LNCAP (cell line): ENCODE results near the gene ELF2.

Experiments used
- TF ChIP-seq, protein P1 (sequence below): fragments of 450-650 bp; IDR thresholded peaks from 2 replicates; pipeline ENCODE4 v1.5.1; 2017; ENCODE audit warnings: mild to moderate bottlenecking

Gene ELF2

DNA sequence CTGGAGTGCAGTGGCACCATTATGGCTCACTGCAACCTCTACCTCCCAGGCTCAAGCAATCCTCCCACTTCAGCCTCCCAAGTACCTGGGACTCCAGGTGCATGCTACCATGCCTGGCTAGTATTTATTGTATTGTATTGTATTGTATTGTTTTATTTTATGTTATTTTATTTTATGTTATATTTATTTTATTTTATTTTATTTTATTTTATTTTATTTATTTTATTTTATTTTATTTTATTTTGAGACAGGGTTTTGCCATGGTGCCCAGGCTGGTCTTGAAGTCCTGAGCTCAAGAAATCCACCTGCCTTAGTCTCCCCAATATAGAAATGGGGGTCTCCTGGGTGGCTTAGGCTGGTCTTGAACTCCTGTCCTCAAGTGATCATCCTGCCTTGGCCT, 42.6 kb downstream of the ELF2 start:
- TF ChIP-seq, protein P1, sequence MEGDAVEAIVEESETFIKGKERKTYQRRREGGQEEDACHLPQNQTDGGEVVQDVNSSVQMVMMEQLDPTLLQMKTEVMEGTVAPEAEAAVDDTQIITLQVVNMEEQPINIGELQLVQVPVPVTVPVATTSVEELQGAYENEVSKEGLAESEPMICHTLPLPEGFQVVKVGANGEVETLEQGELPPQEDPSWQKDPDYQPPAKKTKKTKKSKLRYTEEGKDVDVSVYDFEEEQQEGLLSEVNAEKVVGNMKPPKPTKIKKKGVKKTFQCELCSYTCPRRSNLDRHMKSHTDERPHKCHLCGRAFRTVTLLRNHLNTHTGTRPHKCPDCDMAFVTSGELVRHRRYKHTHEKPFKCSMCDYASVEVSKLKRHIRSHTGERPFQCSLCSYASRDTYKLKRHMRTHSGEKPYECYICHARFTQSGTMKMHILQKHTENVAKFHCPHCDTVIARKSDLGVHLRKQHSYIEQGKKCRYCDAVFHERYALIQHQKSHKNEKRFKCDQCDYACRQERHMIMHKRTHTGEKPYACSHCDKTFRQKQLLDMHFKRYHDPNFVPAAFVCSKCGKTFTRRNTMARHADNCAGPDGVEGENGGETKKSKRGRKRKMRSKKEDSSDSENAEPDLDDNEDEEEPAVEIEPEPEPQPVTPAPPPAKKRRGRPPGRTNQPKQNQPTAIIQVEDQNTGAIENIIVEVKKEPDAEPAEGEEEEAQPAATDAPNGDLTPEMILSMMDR, result no peak

DNA sequence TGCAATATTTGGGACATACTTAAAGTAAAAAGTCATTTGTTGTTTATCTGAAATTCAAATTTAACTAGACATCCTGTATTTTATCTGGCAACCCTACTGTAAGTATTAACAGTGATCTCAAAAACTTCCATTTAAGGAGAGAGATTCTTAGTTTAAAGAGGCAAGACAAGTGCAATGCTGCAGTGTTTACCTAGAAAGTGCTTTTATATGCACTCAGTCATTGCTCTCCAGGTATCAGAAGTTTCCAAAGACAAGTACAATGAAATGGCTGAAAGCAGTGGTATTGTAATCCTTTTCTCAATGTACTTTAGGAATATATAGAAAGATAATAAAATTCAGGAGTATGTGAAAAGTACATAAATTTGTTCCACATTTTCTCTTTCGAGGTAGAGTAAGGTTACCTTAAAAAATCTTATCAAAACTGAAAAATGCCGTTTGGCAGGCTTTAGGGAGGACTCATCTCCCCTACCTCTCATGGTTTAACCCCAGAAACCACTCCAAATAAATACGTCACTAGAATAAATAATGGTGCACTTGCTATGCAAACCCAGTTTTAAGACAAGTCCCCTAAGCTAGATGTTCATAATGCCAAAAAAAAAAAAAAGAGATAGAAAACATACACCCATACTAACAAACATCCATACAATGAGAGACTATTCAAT, 45.7 kb downstream of the ELF2 start:
- TF ChIP-seq, protein P1, result no peak

DNA sequence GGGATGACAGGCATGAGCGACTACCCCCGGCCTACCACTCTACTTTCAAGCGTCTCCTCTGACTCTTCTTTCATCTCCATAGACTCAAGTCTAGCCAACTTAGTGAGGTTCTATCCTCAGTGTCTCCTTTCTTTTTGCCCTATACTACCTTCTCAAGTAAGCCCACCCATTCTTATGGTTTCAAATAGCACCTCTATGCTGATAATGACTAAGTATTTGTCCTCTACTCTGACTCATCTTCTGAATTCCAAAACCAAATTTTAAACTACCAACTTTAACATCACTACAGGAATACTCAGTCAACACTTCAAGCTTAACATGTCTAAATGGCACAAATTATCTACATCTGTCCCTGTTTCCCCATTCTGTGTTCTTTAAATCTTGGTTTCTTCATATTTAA, 47.8 kb downstream of the ELF2 start:
- TF ChIP-seq, protein P1, result no peak

DNA sequence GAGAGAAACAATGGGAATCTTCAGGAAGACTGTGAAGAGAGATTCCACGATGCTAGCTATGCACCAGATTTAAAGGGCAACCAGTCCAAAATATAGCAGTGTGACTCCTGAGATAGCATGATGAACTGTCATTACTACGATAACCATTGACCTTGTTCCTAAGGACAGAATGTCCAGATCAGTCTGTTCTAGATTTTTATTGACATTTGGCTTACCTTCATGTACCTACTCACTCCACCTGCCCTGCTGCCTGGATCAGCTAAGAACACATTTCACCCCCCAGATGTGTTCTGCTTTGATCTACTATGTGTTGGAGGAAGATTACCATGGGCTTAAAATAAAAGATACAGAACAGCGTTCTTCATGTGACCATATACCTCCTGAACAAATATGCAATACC, 50.1 kb downstream of the ELF2 start:
- TF ChIP-seq, protein P1, result no peak

DNA sequence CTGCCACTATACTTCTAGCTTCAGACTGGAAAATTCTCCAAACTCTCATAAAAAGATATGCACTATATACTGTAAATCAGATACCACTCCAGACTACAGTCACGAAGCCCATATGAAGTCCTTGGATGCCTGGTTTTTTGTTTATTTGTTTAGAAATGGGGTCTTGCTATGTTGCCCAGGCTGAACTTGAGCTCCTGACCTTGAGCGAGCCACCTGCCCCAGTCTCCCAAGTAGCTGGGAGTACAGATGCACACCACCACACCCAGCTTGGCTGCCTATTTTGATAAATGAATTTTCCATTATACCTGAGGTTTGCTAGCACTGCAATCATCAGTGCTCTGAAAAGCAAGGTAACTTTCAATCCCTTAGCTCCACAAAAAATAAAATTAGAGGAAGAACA, 53.1 kb downstream of the ELF2 start:
- TF ChIP-seq, protein P1, result no peak

DNA sequence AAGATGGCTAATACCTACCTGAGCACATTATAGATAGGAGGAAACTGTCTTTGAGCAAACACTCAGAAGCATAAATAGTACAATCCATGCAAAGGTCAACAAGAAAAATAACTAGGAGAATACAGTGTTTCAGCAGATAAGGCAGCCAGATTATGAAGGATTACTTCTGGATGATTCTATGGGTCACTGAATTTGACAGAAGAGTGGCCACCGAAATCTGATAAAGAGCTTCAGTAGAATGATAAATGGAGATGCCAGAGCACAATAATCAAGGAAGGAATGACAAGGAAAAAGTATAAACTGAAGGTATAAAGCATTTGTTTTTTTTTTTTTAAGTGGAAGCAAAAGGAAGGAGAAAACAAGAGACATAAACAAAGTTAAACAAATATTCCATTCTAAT, 58.7 kb downstream of the ELF2 start:
- TF ChIP-seq, protein P1, result no peak

DNA sequence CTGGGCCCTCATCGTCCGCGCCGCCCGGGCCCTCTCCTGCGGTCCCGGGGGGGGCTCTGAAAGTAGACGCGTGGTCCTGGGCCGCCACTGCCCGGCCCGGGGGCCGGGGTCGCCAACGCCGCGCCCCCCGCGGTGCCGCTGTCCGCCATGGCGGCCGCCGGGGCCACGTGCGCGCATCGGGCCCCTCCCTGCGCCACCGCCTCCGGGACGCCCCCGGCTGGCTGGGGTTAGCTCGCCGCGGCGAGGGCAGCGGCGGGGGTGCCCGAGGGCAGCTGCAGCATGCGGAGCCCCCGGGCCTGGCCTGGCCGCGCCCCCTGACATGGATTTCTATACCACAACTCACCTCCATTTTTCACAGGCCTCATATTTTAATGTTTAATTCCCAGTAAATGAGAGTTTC, 61.8 kb downstream of the ELF2 start:
- TF ChIP-seq, protein P1, result no peak

DNA sequence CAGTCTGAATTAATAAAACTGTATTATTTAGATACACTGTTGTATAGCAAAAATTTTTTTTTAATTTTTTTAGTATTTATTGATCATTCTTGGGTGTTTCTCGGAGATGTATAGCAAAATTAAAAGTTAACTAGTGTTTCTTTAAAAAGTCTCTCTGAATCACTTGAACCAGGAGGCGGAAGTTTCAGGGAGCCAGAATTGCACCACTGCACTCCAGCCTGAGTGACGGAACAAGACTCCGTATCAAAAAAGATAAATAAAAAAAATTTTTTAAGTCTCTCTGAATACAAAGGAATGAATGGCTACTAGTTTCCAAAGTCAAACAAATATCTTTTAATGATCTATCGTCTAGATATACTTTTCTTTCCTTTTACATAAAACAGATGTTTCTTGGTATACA, 64.4 kb downstream of the ELF2 start:
- TF ChIP-seq, protein P1, result no peak
